Measurements from ENCODE around the gene TTC9B.

DNA sequence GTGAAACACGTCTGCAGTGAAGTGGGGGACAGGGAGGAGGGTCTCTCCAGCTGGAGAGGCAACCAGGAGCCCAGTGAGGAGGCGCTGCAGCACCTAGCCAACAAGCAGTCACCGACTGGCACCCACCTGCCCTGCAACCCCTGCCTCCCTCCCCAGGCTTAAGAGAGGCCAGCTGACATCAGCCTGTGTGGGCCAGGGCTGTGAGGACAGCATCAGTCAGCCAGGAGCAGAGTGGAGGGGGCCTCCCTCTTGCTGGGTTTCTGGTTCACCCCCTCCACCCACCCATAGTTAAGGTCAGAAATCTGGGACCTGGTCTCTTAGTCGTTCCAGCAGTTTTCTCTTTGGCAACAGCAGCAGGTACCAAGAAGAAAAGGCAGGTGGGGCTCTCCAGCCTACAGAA lies 33.8 kb upstream of the TTC9B start:
- TF ChIP-seq, protein P1, sequence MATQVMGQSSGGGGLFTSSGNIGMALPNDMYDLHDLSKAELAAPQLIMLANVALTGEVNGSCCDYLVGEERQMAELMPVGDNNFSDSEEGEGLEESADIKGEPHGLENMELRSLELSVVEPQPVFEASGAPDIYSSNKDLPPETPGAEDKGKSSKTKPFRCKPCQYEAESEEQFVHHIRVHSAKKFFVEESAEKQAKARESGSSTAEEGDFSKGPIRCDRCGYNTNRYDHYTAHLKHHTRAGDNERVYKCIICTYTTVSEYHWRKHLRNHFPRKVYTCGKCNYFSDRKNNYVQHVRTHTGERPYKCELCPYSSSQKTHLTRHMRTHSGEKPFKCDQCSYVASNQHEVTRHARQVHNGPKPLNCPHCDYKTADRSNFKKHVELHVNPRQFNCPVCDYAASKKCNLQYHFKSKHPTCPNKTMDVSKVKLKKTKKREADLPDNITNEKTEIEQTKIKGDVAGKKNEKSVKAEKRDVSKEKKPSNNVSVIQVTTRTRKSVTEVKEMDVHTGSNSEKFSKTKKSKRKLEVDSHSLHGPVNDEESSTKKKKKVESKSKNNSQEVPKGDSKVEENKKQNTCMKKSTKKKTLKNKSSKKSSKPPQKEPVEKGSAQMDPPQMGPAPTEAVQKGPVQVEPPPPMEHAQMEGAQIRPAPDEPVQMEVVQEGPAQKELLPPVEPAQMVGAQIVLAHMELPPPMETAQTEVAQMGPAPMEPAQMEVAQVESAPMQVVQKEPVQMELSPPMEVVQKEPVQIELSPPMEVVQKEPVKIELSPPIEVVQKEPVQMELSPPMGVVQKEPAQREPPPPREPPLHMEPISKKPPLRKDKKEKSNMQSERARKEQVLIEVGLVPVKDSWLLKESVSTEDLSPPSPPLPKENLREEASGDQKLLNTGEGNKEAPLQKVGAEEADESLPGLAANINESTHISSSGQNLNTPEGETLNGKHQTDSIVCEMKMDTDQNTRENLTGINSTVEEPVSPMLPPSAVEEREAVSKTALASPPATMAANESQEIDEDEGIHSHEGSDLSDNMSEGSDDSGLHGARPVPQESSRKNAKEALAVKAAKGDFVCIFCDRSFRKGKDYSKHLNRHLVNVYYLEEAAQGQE (IDR thresholded peaks at IDR 0.05; ENCODE audit: insufficient read depth in 1 of 2, low read depth in 2 of 2, low read length in 2 of 2): no peak
- TF ChIP-seq SIN3A (IDR thresholded peaks at IDR 0.05; ENCODE audit: borderline replicate concordance, insufficient read depth, low read length) (no peak), TAF1 (IDR thresholded peaks at IDR 0.05; ENCODE audit: borderline replicate concordance, insufficient read depth, low read length) (no peak)
